Tibial nerve (tissue), 3 donors: ENCODE results near the gene NCMAP.

Source experiments
- POLR2A ChIP-seq, 2 donors: fragments of 450-650 bp; IDR thresholded peaks; one replicate each; pipeline ENCODE4 v1.6.1; 2017; ENCODE audit warnings: antibody characterized with exemption in 2 of 2, mild to moderate bottlenecking in 2 of 2, moderate library complexity in 2 of 2
- TF ChIP-seq, protein P1 (sequence below), 5 experiments: fragments of 200-600 bp in 3 of 5; fragments of 450-650 bp in 2 of 5; sonication (generic) in 3 of 5; IDR thresholded peaks; one replicate each; pipeline ENCODE4 v1.5.1; 2016 to 2019; ENCODE audit warnings: antibody characterized with exemption in 5 of 5, mild to moderate bottlenecking in 3 of 5, moderate library complexity in 2 of 5

- TF ChIP-seq POLR2A (IDR thresholded peaks at IDR 0.05), result no peak
- TF ChIP-seq, protein P1, sequence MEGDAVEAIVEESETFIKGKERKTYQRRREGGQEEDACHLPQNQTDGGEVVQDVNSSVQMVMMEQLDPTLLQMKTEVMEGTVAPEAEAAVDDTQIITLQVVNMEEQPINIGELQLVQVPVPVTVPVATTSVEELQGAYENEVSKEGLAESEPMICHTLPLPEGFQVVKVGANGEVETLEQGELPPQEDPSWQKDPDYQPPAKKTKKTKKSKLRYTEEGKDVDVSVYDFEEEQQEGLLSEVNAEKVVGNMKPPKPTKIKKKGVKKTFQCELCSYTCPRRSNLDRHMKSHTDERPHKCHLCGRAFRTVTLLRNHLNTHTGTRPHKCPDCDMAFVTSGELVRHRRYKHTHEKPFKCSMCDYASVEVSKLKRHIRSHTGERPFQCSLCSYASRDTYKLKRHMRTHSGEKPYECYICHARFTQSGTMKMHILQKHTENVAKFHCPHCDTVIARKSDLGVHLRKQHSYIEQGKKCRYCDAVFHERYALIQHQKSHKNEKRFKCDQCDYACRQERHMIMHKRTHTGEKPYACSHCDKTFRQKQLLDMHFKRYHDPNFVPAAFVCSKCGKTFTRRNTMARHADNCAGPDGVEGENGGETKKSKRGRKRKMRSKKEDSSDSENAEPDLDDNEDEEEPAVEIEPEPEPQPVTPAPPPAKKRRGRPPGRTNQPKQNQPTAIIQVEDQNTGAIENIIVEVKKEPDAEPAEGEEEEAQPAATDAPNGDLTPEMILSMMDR (IDR thresholded peaks at IDR 0.05), result no peak
Measured at GRCh38 chr1:24508911-24509310, 47.0 kb upstream of the NCMAP start.
